ENCODE measurements around the gene SLC7A5. TPM values are rescaled to one million over a fixed set of nuclear protein-coding genes. Genes with fewer than 3 reads are reported as not detected.

Gene SLC7A5
- total and polyA plus RNA-seq, 2 of the 13 experiments (the other 11 are each of a cell fraction or from before 2014, with no cell fraction given) = 79.6 to 155 TPM

DNA sequence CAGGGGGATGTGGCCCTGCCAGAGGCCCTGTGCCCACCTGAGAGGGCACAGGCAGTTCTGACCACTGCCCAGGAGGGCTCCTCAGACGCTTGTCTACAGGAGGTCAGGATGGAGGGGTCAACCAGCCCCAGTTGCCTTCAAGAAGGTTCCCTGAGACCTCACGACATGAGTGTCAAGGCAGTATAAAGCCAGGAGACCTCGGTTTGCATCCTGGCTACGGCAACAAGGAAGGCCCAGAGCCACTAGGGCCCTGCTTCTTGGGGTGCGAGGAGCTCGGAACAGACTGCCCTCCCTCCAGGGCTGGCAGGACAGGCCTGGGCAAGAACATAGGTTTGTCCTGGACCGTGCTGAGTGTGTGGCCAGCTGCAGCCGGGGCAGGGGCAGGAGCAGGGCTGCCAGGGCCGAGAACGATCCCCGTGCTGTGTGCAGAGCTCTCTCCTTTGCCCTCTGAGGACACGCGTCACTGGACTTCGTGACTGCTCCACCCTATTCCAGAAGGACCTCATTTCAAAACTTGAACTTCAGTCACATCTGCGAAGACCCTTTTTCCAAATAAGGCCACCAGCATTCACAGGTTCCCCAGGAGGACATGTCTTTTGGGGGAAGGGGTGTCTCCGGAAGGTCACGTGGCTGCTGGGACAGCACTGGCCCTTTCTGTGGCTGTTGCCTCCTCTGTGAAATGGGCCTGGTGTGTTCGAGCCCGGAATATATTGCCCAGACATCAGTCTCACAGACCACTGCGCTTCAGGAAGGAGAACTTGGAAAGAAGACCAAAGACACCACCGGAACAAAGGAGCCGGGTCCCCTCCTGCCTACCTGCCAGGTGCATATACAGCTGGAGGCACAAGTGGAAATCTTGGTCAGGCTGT is 27.7 kb downstream of the SLC7A5 start:
- peaks cover 55% of the 10 kb centered on the region for H3K79me2 ChIP-seq (ENCODE audit: insufficient read depth, low read length)
- TF ChIP-seq GZF1 (CRISPR knock-in tag; IDR thresholded peaks at IDR 0.05) = 0 out of 2 replicates have a peak, but pooled peaks have one; percentile 18
- no peak for TF ChIP-seq ZNF746 (CRISPR knock-in tag; IDR thresholded peaks at IDR 0.05)
- no peak for TF ChIP-seq GABPA (IDR thresholded peaks at IDR 0.05; ENCODE audit: low read depth, low read length)
- no peak for TF ChIP-seq GABPA (CRISPR knock-in tag; IDR thresholded peaks at IDR 0.05; ENCODE audit: low read depth)
- no peak for TF ChIP-seq ZNF577 (CRISPR knock-in tag; IDR thresholded peaks at IDR 0.05; ENCODE audit: borderline replicate concordance, low read depth)
- no peak for TF ChIP-seq MYC (CRISPR knock-in tag; IDR thresholded peaks at IDR 0.05; ENCODE audit: borderline replicate concordance)
- TF ChIP-seq, protein P1, sequence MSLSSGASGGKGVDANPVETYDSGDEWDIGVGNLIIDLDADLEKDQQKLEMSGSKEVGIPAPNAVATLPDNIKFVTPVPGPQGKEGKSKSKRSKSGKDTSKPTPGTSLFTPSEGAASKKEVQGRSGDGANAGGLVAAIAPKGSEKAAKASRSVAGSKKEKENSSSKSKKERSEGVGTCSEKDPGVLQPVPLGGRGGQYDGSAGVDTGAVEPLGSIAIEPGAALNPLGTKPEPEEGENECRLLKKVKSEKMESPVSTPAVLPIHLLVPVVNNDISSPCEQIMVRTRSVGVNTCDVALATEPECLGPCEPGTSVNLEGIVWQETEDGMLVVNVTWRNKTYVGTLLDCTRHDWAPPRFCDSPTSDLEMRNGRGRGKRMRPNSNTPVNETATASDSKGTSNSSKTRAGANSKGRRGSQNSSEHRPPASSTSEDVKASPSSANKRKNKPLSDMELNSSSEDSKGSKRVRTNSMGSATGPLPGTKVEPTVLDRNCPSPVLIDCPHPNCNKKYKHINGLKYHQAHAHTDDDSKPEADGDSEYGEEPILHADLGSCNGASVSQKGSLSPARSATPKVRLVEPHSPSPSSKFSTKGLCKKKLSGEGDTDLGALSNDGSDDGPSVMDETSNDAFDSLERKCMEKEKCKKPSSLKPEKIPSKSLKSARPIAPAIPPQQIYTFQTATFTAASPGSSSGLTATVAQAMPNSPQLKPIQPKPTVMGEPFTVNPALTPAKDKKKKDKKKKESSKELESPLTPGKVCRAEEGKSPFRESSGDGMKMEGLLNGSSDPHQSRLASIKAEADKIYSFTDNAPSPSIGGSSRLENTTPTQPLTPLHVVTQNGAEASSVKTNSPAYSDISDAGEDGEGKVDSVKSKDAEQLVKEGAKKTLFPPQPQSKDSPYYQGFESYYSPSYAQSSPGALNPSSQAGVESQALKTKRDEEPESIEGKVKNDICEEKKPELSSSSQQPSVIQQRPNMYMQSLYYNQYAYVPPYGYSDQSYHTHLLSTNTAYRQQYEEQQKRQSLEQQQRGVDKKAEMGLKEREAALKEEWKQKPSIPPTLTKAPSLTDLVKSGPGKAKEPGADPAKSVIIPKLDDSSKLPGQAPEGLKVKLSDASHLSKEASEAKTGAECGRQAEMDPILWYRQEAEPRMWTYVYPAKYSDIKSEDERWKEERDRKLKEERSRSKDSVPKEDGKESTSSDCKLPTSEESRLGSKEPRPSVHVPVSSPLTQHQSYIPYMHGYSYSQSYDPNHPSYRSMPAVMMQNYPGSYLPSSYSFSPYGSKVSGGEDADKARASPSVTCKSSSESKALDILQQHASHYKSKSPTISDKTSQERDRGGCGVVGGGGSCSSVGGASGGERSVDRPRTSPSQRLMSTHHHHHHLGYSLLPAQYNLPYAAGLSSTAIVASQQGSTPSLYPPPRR (CRISPR knock-in tag; IDR thresholded peaks at IDR 0.05; ENCODE audit: borderline replicate concordance) = 0 out of 2 replicates have a peak, but pooled peaks have one; percentile 8
- TF ChIP-seq TARDBP (CRISPR knock-in tag; IDR thresholded peaks at IDR 0.05) = 0 out of 2 replicates have a peak, but pooled peaks have one; percentile 22
- no peak for TF ChIP-seq ZNF709 (CRISPR knock-in tag; IDR thresholded peaks at IDR 0.05)
- no peak for TF ChIP-seq NFKBIZ (CRISPR knock-in tag; IDR thresholded peaks at IDR 0.05)
- TF ChIP-seq, protein P2, sequence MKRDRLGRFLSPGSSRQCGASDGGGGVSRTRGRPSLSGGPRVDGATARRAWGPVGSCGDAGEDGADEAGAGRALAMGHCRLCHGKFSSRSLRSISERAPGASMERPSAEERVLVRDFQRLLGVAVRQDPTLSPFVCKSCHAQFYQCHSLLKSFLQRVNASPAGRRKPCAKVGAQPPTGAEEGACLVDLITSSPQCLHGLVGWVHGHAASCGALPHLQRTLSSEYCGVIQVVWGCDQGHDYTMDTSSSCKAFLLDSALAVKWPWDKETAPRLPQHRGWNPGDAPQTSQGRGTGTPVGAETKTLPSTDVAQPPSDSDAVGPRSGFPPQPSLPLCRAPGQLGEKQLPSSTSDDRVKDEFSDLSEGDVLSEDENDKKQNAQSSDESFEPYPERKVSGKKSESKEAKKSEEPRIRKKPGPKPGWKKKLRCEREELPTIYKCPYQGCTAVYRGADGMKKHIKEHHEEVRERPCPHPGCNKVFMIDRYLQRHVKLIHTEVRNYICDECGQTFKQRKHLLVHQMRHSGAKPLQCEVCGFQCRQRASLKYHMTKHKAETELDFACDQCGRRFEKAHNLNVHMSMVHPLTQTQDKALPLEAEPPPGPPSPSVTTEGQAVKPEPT (CRISPR knock-in tag; IDR thresholded peaks at IDR 0.05; ENCODE audit: low read depth) = no peak
- TF ChIP-seq ZNF263 (CRISPR knock-in tag; IDR thresholded peaks at IDR 0.05) = no peak
- TF ChIP-seq ZNF660 (CRISPR knock-in tag; IDR thresholded peaks at IDR 0.05; ENCODE audit: borderline replicate concordance, low read depth) = no peak
- TF ChIP-seq, protein P3, sequence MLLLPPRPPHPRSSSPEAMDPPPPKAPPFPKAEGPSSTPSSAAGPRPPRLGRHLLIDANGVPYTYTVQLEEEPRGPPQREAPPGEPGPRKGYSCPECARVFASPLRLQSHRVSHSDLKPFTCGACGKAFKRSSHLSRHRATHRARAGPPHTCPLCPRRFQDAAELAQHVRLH (CRISPR knock-in tag; IDR thresholded peaks at IDR 0.05; ENCODE audit: borderline replicate concordance, low read depth) = no peak
- no peak for TF ChIP-seq ZNF431 (CRISPR knock-in tag; IDR thresholded peaks at IDR 0.05; ENCODE audit: borderline replicate concordance, low read depth)
- TF ChIP-seq ZNF225 (CRISPR knock-in tag; IDR thresholded peaks at IDR 0.05) = no peak; the same call in 1 of the 2 replicates
- TF ChIP-seq XBP1 (CRISPR knock-in tag; IDR thresholded peaks at IDR 0.05) = no peak
- TF ChIP-seq ZSCAN30 (CRISPR knock-in tag; IDR thresholded peaks at IDR 0.05) = no peak

More for the DNA sequence above, 27.7 kb downstream of the SLC7A5 start:
- Histone ChIP-seq H3K9ac (ENCODE audit: insufficient read depth, low read depth, low read length) (peak overlapping the region; percentile 12), H3K4me3 (replicated peaks in 1 of 3; ENCODE audit: insufficient read depth in 1 of 3, low read depth in 2 of 3, low read length in 3 of 3) (no peak overlapping the region), H3K27ac (ENCODE audit: extremely low read length, insufficient read depth, low read length) (peak overlapping the region; percentile 76), H4K20me1 (ENCODE audit: insufficient read depth, low read length) (peaks cover 20% of the 10 kb centered on the region; the same call in 1 of the 2 replicates), H3K9me3 (ENCODE audit: low read length) (no peaks in the 10 kb centered on the region), H3K36me3 (replicated peaks in 1 of 2; ENCODE audit: control insufficient read depth in 1 of 2, insufficient read depth in 2 of 2, low read length in 2 of 2) (peaks cover 67 to 78% of the 10 kb centered on the region in 2 experiments), H3K4me1 (ENCODE audit: insufficient read depth, low read length) (peaks cover 83% of the 10 kb centered on the region), H2AFZ (ENCODE audit: low read length) (no peak overlapping the region), H3K4me2 (ENCODE audit: low read depth, low read length) (peak overlapping the region; percentile 8; the same call in 1 of the 2 replicates), H3K27me3 (ENCODE audit: control insufficient read depth in 1 of 2, insufficient read depth in 2 of 2, low read length in 2 of 2) (no peaks in the 10 kb centered on the region)
- 87% methylated on average over 17 of the region's 22 CpGs for WGBS (ENCODE audit: low lambda C conversion rate)
- DNase-seq (ENCODE audit: low spot score) = no peak
- BruUV-seq (replicated peaks) = no TSS peak
- in situ Hi-C loops (cut with HindIII; ENCODE audit: extremely low pct_ligation_motif_present, low pct_unique_long_range_greater_than_20kb) (no loop called here), intact Hi-C loops (cut with micrococcal nuclease; ENCODE audit: unreplicated experiment) (no loop called here)
- ChIA-PET CTCF (ENCODE audit: low intra/inter-chr PET ratio, low total read pairs) (no interaction called here), POLR2A (interaction anchor here (0.8 to 2.8 kb wide), 11 partner anchors 8 to 95 kb away, joined by 3 to 18 read pairs (median 6); partner anchors contain the start of gene CA5A)
- FAIRE-seq = peak; percentile 43
- ATAC-seq = no peak
